Tibial artery (tissue), 4 donors: Measurements from ENCODE around the gene ESPL1.

Experiments used
- DNase-seq, 2 donors: peaks; one replicate each; pipeline ENCODE4 v3.0.0-alpha.2; 2019
- H3K27ac ChIP-seq, 2 donors: fragments of 200-600 bp; sonication (generic) in 1 of 2; 1 replicate in 1 of 2; 2 replicates in 1 of 2; pipeline ENCODE4 v1.5.1; 2018 to 2019; ENCODE audit warnings: mild to moderate bottlenecking in 1 of 2
- H3K27me3 ChIP-seq, 2 donors: fragments of 200-600 bp; sonication (generic) in 1 of 2; one replicate each; pipeline versions ENCODE4 v1.5.1 to v1.6.0; 2016 to 2019
- H3K36me3 ChIP-seq, 3 donors: fragments of 200-600 bp; sonication (generic) in 2 of 3; one replicate each; pipeline ENCODE4 v1.5.1; 2016 to 2019; ENCODE audit warnings: mild to moderate bottlenecking in 2 of 3
- H3K4me1 ChIP-seq, 4 donors: fragments of 200-600 bp; sonication (generic) in 2 of 4; 1 replicate in 3 of 4; 2 replicates in 1 of 4; pipeline ENCODE4 v1.5.1; 2016 to 2019
- H3K4me3 ChIP-seq, 2 donors: fragments of 200-600 bp; sonication (generic) in 1 of 2; 1 replicate in 1 of 2; 2 replicates in 1 of 2; pipeline ENCODE4 v1.5.1; 2018 to 2019; ENCODE audit warnings: mild to moderate bottlenecking in 2 of 2
- H3K9me3 ChIP-seq, 3 donors: fragments of 200-600 bp; sonication (generic) in 1 of 3; one replicate each; pipeline ENCODE4 v1.5.1; 2016 to 2019
- CTCF ChIP-seq, 2 experiments: fragments of 200-600 bp in 1 of 2; fragments of 450-650 bp in 1 of 2; IDR thresholded peaks; one replicate each; pipeline ENCODE4 v1.5.1; 2017 to 2019; ENCODE audit warnings: antibody characterized with exemption in 2 of 2, mild to moderate bottlenecking in 1 of 2, moderate library complexity in 1 of 2
- intact Hi-C: fragments of 100-400 bp; cut with DNase I; formaldehyde crosslinking; loops from one replicate; pipeline ENCODE4 v1.15.0; 2023; ENCODE audit warnings: low total_unique reads

The ESPL1 gene

GRCh38 chr12:53221203-53222080 is 46.7 kb upstream of the ESPL1 start:
- TF ChIP-seq CTCF (IDR thresholded peaks at IDR 0.05), result no peak
- no peaks in the 10 kb centered on the region for H3K27me3 ChIP-seq
- intact Hi-C loops, result loop anchor here (2.0 kb wide), 1 partner anchor 31 kb away; a partner anchor contains a TSS
- H3K27ac ChIP-seq, result peak overlapping the region; percentile 98 to 99
- peak; percentile 55 to 89 for DNase-seq
- peak overlapping the region; percentile 66 to 74 for H3K4me3 ChIP-seq
- peaks cover 17 to 76% (median 66%) of the 10 kb centered on the region in 4 donors for H3K4me1 ChIP-seq
- no peaks in the 10 kb centered on the region for H3K9me3 ChIP-seq
- peaks cover 0 to 12% (median 0%) of the 10 kb centered on the region in 3 donors for H3K36me3 ChIP-seq

GRCh38 chr12:53222170-53222721 is 45.9 kb upstream of the ESPL1 start:
- intact Hi-C loops, result no loop called here
- Histone ChIP-seq H3K4me3 (peak overlapping the region; percentile 66 to 74), H3K9me3 (no peaks in the 10 kb centered on the region), H3K36me3 (peaks cover 0 to 20% (median 6%) of the 10 kb centered on the region in 3 donors), H3K27ac (peak overlapping the region; percentile 98 to 99), H3K27me3 (no peaks in the 10 kb centered on the region), H3K4me1 (peaks cover 17 to 76% (median 60%) of the 10 kb centered on the region in 4 donors)
- DNase-seq, result peak in 1 of 2 donors; percentile 54
- no peak for TF ChIP-seq CTCF (IDR thresholded peaks at IDR 0.05)

GRCh38 chr12:53222806-53223261 is 45.3 kb upstream of the ESPL1 start:
- Histone ChIP-seq H3K9me3 (no peaks in the 10 kb centered on the region), H3K27me3 (no peaks in the 10 kb centered on the region), H3K36me3 (peaks cover 0 to 26% (median 11%) of the 10 kb centered on the region in 3 donors), H3K27ac (peak overlapping the region; percentile 98 to 99), H3K4me3 (peak overlapping the region in 1 of 2 donors; percentile 8), H3K4me1 (peaks cover 14 to 76% (median 57%) of the 10 kb centered on the region in 4 donors)
- intact Hi-C loops, result no loop called here
- peak in 1 of 2 donors; percentile 56 for DNase-seq
- no peak for TF ChIP-seq CTCF (IDR thresholded peaks at IDR 0.05)

- Histone ChIP-seq H3K4me3 (peak overlapping the region in 1 of 2 donors; percentile 8), H3K27ac (peak overlapping the region; percentile 98 to 99), H3K4me1 (peaks cover 12 to 72% (median 54%) of the 10 kb centered on the region in 4 donors), H3K27me3 (no peaks in the 10 kb centered on the region), H3K36me3 (peaks cover 0 to 28% (median 11%) of the 10 kb centered on the region in 3 donors), H3K9me3 (no peaks in the 10 kb centered on the region)
- TF ChIP-seq CTCF (IDR thresholded peaks at IDR 0.05), result no peak
- intact Hi-C loops, result no loop called here
- DNase-seq, result peak in 1 of 2 donors; percentile 78
These were observed 44.6 kb upstream of the ESPL1 start for GRCh38 chr12:53223389-53224060.

- peak overlapping the region; percentile 98 to 99 for H3K27ac ChIP-seq
- peaks cover 12 to 72% (median 57%) of the 10 kb centered on the region in 4 donors for H3K4me1 ChIP-seq
- no peak overlapping the region for H3K4me3 ChIP-seq
- peak in 1 of 2 donors; percentile 59 for DNase-seq
- H3K9me3 ChIP-seq, result no peaks in the 10 kb centered on the region
- no peak for TF ChIP-seq CTCF (IDR thresholded peaks at IDR 0.05)
- intact Hi-C loops, result no loop called here
- no peaks in the 10 kb centered on the region for H3K27me3 ChIP-seq
- H3K36me3 ChIP-seq, result peaks cover 0 to 28% (median 11%) of the 10 kb centered on the region in 3 donors
These were observed 43.8 kb upstream of the ESPL1 start for GRCh38 chr12:53224061-53224896.
